GM12801 (cell line): ENCODE measurements around the gene COL9A3.

Experiments
- CTCF ChIP-seq: IDR thresholded peaks from one replicate; pipeline ENCODE4 v1.5.1; 2011; ENCODE audit warnings: control low read depth; ENCODE audit not compliant: insufficient read length; ENCODE audit errors: extremely low read depth

The COL9A3 gene

DNA sequence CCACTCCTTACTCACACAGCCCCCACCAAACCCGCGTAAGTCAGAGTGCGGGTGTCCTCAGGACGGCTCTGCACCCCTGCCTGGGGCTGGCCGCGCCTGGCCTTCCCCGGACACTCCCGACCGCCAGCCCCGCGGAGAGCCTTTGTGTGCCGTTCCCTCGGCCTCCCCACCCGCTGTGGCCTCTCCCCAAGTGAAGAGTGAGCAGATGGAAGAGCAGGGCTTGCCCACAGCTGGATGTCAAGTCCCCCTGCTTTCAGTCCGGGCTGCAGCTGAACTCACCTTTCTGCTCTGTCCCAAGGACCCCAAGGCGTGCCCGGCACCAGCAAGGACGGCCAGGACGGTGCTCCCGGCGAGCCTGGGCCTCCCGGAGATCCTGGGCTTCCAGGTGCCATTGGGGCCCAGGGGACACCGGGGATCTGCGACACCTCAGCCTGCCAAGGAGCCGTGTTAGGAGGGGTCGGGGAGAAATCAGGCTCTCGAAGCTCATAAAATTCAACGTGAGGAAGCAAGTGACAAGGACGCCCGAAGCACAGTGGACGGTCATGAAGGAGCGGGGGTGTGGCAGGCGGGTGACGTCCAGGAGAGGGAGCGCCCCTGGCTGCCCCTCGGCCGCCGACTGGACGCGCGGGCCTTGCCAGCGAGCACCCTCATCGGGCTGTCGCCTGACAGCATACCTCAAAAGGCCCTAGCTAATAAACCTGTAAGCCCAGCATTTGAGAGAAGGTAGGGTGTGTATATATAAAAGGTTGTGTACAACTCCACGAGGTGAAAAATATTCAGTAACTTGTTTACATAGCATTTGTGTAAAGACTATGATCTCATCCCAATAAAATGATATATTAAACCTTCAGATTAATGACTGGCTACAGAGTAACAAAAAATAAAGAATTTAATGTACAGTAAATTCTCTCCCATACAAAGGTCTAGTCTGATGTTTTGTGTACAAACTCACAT lies 23.7 kb downstream of the COL9A3 start:
- no peak for TF ChIP-seq CTCF

GRCh38 chr20:62841705-62842212 lies 24.9 kb downstream of the COL9A3 start:
- TF ChIP-seq CTCF: no peak

- TF ChIP-seq CTCF: no peak
Measured at GRCh38 chr20:62843656-62844055, 26.8 kb downstream of the COL9A3 start.

DNA sequence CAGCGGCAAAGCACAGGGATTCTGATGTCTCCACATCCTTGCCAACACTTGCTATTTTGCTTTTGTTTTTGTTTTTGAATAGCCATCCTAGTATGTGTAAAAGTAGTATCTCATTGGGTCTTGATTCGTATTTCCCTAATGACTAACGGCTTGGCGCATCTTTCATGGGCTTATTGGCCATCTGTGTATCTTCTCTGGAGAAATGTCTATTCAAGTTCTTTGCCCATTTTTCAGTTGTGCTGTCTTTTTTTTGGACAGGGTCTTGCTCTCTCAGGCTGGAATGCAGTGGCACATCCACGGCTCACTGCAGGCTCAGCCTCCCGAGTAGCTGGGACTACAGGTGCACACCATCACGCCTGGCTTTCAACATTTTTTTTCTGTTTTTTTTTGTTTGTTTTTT lies 27.3 kb downstream of the COL9A3 start:
- no peak for TF ChIP-seq CTCF

DNA sequence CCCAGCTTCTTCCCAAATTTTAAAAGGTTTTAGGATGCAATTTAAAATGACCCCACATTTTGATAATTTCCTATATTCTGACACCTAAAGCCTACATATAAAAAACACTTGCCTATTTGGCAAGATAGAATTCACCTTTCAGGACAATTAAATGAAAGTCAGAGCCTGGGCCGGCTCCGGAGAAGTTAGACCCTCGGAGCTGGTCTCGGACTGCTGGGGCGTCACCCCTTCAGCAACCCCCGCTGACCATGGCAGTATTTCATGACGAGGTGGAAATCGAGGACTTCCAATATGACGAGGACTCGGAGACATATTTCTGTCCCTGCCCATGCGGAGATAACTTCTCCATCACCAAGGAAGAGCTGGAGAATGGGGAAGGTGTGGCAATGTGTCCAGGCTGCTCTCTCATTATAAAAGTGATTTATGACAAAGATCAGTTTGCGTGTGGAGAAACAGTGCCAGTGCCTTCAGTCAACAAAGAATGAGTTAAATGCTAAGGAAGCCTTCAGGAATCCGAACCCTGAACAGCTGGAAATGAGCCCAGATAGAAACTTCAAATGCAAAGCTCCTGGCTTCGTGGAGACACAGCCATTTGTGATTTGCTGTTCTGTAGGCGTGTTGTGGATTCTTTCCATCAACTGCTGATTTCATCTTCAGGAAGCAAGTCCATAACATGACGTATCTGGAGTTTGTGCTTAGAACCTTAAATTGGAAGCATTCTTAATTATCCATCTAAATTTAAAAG lies 28.7 kb downstream of the COL9A3 start:
- TF ChIP-seq CTCF: no peak

DNA sequence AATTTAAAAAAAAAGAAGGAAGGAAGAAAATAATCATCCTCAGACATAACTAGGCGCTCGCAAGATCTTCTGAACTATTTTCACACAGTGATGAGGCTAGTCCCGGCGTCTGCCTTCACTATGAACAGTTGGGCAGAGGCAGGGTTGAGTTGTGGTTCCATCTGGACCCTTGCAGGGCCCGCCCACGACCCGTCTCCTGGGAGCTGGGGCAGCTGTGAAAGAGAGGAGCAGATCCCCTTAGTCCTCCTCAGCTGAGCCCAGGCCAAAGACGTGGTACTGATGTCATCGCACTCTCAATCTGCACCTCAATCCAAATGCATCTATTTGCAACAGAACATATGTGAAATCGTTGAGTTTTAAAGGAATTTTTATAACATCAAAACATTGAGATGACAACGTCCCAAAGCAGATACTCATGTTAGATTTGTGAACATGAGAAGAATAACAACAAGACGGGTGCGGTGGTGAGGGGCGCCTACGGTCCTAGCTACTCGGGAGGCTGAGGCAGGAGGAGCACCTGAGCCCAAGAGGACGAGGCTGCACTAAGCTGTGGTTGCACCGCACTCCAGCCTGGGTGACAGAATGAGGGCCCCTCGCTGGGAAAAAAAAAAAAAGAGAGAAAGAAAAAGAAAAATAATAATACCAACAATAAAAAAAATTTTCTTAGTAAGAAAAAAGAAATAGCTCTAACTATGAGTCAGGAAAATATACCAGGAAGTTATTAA lies 29.5 kb downstream of the COL9A3 start:
- TF ChIP-seq CTCF: no peak

- TF ChIP-seq CTCF: no peak
Measured at GRCh38 chr20:62849431-62849830, 32.6 kb downstream of the COL9A3 start.
